Tibial artery (tissue), 4 donors: ENCODE results near the gene CYP46A1.

Experiments used
- DNase-seq, 2 donors: peaks; one replicate each; pipeline ENCODE4 v3.0.0-alpha.2; 2019
- H3K27ac ChIP-seq, 2 donors: fragments of 200-600 bp; sonication (generic) in 1 of 2; 1 replicate in 1 of 2; 2 replicates in 1 of 2; pipeline ENCODE4 v1.5.1; 2018 to 2019; ENCODE audit warnings: mild to moderate bottlenecking in 1 of 2
- H3K27me3 ChIP-seq, 2 donors: fragments of 200-600 bp; sonication (generic) in 1 of 2; one replicate each; pipeline versions ENCODE4 v1.5.1 to v1.6.0; 2016 to 2019
- H3K36me3 ChIP-seq, 3 donors: fragments of 200-600 bp; sonication (generic) in 2 of 3; one replicate each; pipeline ENCODE4 v1.5.1; 2016 to 2019; ENCODE audit warnings: mild to moderate bottlenecking in 2 of 3
- H3K4me1 ChIP-seq, 4 donors: fragments of 200-600 bp; sonication (generic) in 2 of 4; 1 replicate in 3 of 4; 2 replicates in 1 of 4; pipeline ENCODE4 v1.5.1; 2016 to 2019
- H3K4me3 ChIP-seq, 2 donors: fragments of 200-600 bp; sonication (generic) in 1 of 2; 1 replicate in 1 of 2; 2 replicates in 1 of 2; pipeline ENCODE4 v1.5.1; 2018 to 2019; ENCODE audit warnings: mild to moderate bottlenecking in 2 of 2
- H3K9me3 ChIP-seq, 3 donors: fragments of 200-600 bp; sonication (generic) in 1 of 3; one replicate each; pipeline ENCODE4 v1.5.1; 2016 to 2019
- CTCF ChIP-seq, 2 experiments: fragments of 200-600 bp in 1 of 2; fragments of 450-650 bp in 1 of 2; IDR thresholded peaks; one replicate each; pipeline ENCODE4 v1.5.1; 2017 to 2019; ENCODE audit warnings: antibody characterized with exemption in 2 of 2, mild to moderate bottlenecking in 1 of 2, moderate library complexity in 1 of 2
- intact Hi-C: fragments of 100-400 bp; cut with DNase I; formaldehyde crosslinking; loops from one replicate; pipeline ENCODE4 v1.15.0; 2023; ENCODE audit warnings: low total_unique reads

The CYP46A1 gene

GRCh38 chr14:99749763-99750715 lies 65.9 kb downstream of the CYP46A1 start:
- intact Hi-C loops, result no loop called here
- Histone ChIP-seq H3K4me1 (peaks cover 0 to 64% (median 42%) of the 10 kb centered on the region in 4 donors), H3K36me3 (no peaks in the 10 kb centered on the region), H3K27me3 (no peaks in the 10 kb centered on the region), H3K9me3 (no peaks in the 10 kb centered on the region), H3K4me3 (no peak overlapping the region), H3K27ac (peak overlapping the region; percentile 9 to 20)
- no peak for TF ChIP-seq CTCF (IDR thresholded peaks at IDR 0.05)
- no peak for DNase-seq

GRCh38 chr14:99750746-99751450 lies 66.8 kb downstream of the CYP46A1 start:
- DNase-seq, result no peak
- no peaks in the 10 kb centered on the region for H3K36me3 ChIP-seq
- no peaks in the 10 kb centered on the region for H3K9me3 ChIP-seq
- no peak overlapping the region for H3K27ac ChIP-seq
- H3K4me3 ChIP-seq, result no peak overlapping the region
- TF ChIP-seq CTCF (IDR thresholded peaks at IDR 0.05), result no peak
- H3K4me1 ChIP-seq, result peaks cover 0 to 64% (median 40%) of the 10 kb centered on the region in 4 donors
- intact Hi-C loops, result no loop called here
- no peaks in the 10 kb centered on the region for H3K27me3 ChIP-seq

- no peak overlapping the region for H3K4me3 ChIP-seq
- peaks cover 0 to 64% (median 38%) of the 10 kb centered on the region in 4 donors for H3K4me1 ChIP-seq
- intact Hi-C loops, result no loop called here
- no peak for TF ChIP-seq CTCF (IDR thresholded peaks at IDR 0.05)
- H3K36me3 ChIP-seq, result no peaks in the 10 kb centered on the region
- peak overlapping the region; percentile 36 to 62 for H3K27ac ChIP-seq
- no peaks in the 10 kb centered on the region for H3K27me3 ChIP-seq
- DNase-seq, result no peak
- H3K9me3 ChIP-seq, result no peaks in the 10 kb centered on the region
These were observed 67.7 kb downstream of the CYP46A1 start for GRCh38 chr14:99751539-99752485.

- Histone ChIP-seq H3K9me3 (no peaks in the 10 kb centered on the region), H3K4me1 (peaks cover 0 to 59% (median 37%) of the 10 kb centered on the region in 4 donors), H3K4me3 (no peak overlapping the region), H3K27me3 (no peaks in the 10 kb centered on the region), H3K27ac (peak overlapping the region; percentile 36 to 62), H3K36me3 (no peaks in the 10 kb centered on the region)
- intact Hi-C loops, result no loop called here
- DNase-seq, result no peak
- no peak for TF ChIP-seq CTCF (IDR thresholded peaks at IDR 0.05)
These were observed 68.5 kb downstream of the CYP46A1 start for GRCh38 chr14:99752486-99753121.
